ENCODE measurements around the gene LARGE1. TPM values are rescaled to one million over a fixed set of nuclear protein-coding genes. Genes with fewer than 3 reads are reported as not detected.
"Not testable (repeated sequence)": the region's sequence is repeated elsewhere in the genome, so short reads cannot be mapped to it uniquely, and the experiment has no call there.

The LARGE1 gene
- total RNA-seq, 1 donor from 2014 or later = 2.4 TPM

GRCh38 chr22:33573479-33573878 lies 346.8 kb downstream of the LARGE1 start:
- no peak for TF ChIP-seq CTCF (IDR thresholded peaks at IDR 0.05; ENCODE audit: insufficient read depth, low read length, severe bottlenecking)
- no peaks in the 10 kb centered on the region for H3K36me3 ChIP-seq (ENCODE audit: control insufficient read depth, insufficient read depth, low read length)
- no peak overlapping the region for H3K4me3 ChIP-seq (ENCODE audit: low read depth, low read length)
- DNase-seq (ENCODE audit: low read depth) (no peak), FAIRE-seq (no peak)
- H3K27me3 ChIP-seq (ENCODE audit: control insufficient read depth, insufficient read depth, low read length) = no peaks in the 10 kb centered on the region

- no peaks in the 10 kb centered on the region for H3K27me3 ChIP-seq (ENCODE audit: control insufficient read depth, insufficient read depth, low read length)
- DNase-seq (ENCODE audit: low read depth) = no peak
- H3K4me3 ChIP-seq (ENCODE audit: low read depth, low read length) = no peak overlapping the region
- no peak for TF ChIP-seq CTCF (IDR thresholded peaks at IDR 0.05; ENCODE audit: insufficient read depth, low read length, severe bottlenecking)
- H3K36me3 ChIP-seq (ENCODE audit: control insufficient read depth, insufficient read depth, low read length) = no peaks in the 10 kb centered on the region
- no peak for FAIRE-seq
Measured at GRCh38 chr22:33572086-33572485, 348.2 kb downstream of the LARGE1 start.

GRCh38 chr22:33570110-33570509 lies 350.2 kb downstream of the LARGE1 start:
- H3K27me3 ChIP-seq (ENCODE audit: control insufficient read depth, insufficient read depth, low read length) = no peaks in the 10 kb centered on the region

GRCh38 chr22:33569559-33569958 lies 350.7 kb downstream of the LARGE1 start:
- Histone ChIP-seq H3K36me3 (ENCODE audit: control insufficient read depth, insufficient read depth, low read length) (no peaks in the 10 kb centered on the region), H3K4me3 (ENCODE audit: low read depth, low read length) (no peak overlapping the region), H3K27me3 (ENCODE audit: control insufficient read depth, insufficient read depth, low read length) (no peaks in the 10 kb centered on the region)
- FAIRE-seq (no peak), DNase-seq (ENCODE audit: low read depth) (no peak)
- TF ChIP-seq CTCF (IDR thresholded peaks at IDR 0.05; ENCODE audit: insufficient read depth, low read length, severe bottlenecking) = no peak

More at GRCh38 chr22:33570110-33570509, 350.2 kb downstream of the LARGE1 start:
- TF ChIP-seq CTCF (IDR thresholded peaks at IDR 0.05; ENCODE audit: insufficient read depth, low read length, severe bottlenecking) = no peak
- DNase-seq (ENCODE audit: low read depth) (no peak), FAIRE-seq (no peak)
- Histone ChIP-seq H3K4me3 (ENCODE audit: low read depth, low read length) (no peak overlapping the region), H3K36me3 (ENCODE audit: control insufficient read depth, insufficient read depth, low read length) (no peaks in the 10 kb centered on the region)

- no peak for FAIRE-seq
- no peaks in the 10 kb centered on the region for H3K27me3 ChIP-seq (ENCODE audit: control insufficient read depth, insufficient read depth, low read length)
Measured at GRCh38 chr22:33569018-33569417, 351.3 kb downstream of the LARGE1 start.

GRCh38 chr22:33566495-33566894 lies 353.8 kb downstream of the LARGE1 start:
- H3K36me3 ChIP-seq (ENCODE audit: control insufficient read depth, insufficient read depth, low read length); H3K4me3 ChIP-seq (ENCODE audit: low read depth, low read length); DNase-seq (ENCODE audit: low read depth); H3K27me3 ChIP-seq (ENCODE audit: control insufficient read depth, insufficient read depth, low read length); FAIRE-seq: not testable (repeated sequence)

More at GRCh38 chr22:33569018-33569417, 351.3 kb downstream of the LARGE1 start:
- Histone ChIP-seq H3K4me3 (ENCODE audit: low read depth, low read length) (no peak overlapping the region), H3K36me3 (ENCODE audit: control insufficient read depth, insufficient read depth, low read length) (no peaks in the 10 kb centered on the region)
- TF ChIP-seq CTCF (IDR thresholded peaks at IDR 0.05; ENCODE audit: insufficient read depth, low read length, severe bottlenecking) = no peak
- no peak for DNase-seq (ENCODE audit: low read depth)
